GM19025 (cell line): ENCODE data around the gene DYNC2H1.

Experiments used
- ATAC-seq: cut with Tn5 transposase; IDR thresholded peaks from one replicate; pipeline ENCODE4 v1.9.1; 2021; ENCODE audit warnings: mild to moderate bottlenecking, low read depth, moderate library complexity; ENCODE audit not compliant: unreplicated experiment

The DYNC2H1 gene

GRCh38 chr11:103266167-103266831, 157.1 kb downstream of the DYNC2H1 start:
- no peak for ATAC-seq

GRCh38 chr11:103272876-103273275, 163.7 kb downstream of the DYNC2H1 start:
- ATAC-seq: no peak

- no peak for ATAC-seq
These were observed 164.8 kb downstream of the DYNC2H1 start for GRCh38 chr11:103274025-103274424.

GRCh38 chr11:103279821-103280220, 170.6 kb downstream of the DYNC2H1 start:
- no peak for ATAC-seq

- no peak for ATAC-seq
These were observed 172.1 kb downstream of the DYNC2H1 start for GRCh38 chr11:103281301-103281700.

- ATAC-seq: no peak
These were observed 175.0 kb downstream of the DYNC2H1 start for GRCh38 chr11:103284260-103284659.

- ATAC-seq: no peak
These were observed 185.3 kb downstream of the DYNC2H1 start for GRCh38 chr11:103294516-103294915.

GRCh38 chr11:103295704-103296103, 186.5 kb downstream of the DYNC2H1 start:
- ATAC-seq: no peak

- ATAC-seq: no peak
These were observed 188.7 kb downstream of the DYNC2H1 start for GRCh38 chr11:103297900-103298299.

- ATAC-seq: no peak
These were observed 206.0 kb downstream of the DYNC2H1 start for GRCh38 chr11:103315248-103315647.

GRCh38 chr11:103317118-103317517, 207.9 kb downstream of the DYNC2H1 start:
- ATAC-seq: no peak

- ATAC-seq: no peak
These were observed 213.6 kb downstream of the DYNC2H1 start for GRCh38 chr11:103322821-103323220.

GRCh38 chr11:103325686-103326069, 216.5 kb downstream of the DYNC2H1 start:
- ATAC-seq: peak; percentile 17

GRCh38 chr11:103326070-103326794, 217.0 kb downstream of the DYNC2H1 start:
- peak; percentile 89 for ATAC-seq

GRCh38 chr11:103327721-103328120, 218.5 kb downstream of the DYNC2H1 start:
- no peak for ATAC-seq

- ATAC-seq: no peak
These were observed 223.2 kb downstream of the DYNC2H1 start for GRCh38 chr11:103332409-103332808.

GRCh38 chr11:103338621-103339484, 229.6 kb downstream of the DYNC2H1 start:
- ATAC-seq: no peak

GRCh38 chr11:103339485-103339857, 230.2 kb downstream of the DYNC2H1 start:
- ATAC-seq: no peak

GRCh38 chr11:103340956-103341355, 231.7 kb downstream of the DYNC2H1 start:
- ATAC-seq: no peak

- ATAC-seq: no peak
These were observed 235.7 kb downstream of the DYNC2H1 start for GRCh38 chr11:103344886-103345285.

- no peak for ATAC-seq
These were observed 240.4 kb downstream of the DYNC2H1 start for GRCh38 chr11:103349595-103349994.
